ENCODE measurements around the gene GTF2H2.
"Not testable (repeated sequence)": the region's sequence is repeated elsewhere in the genome, so short reads cannot be mapped to it uniquely, and the experiment has no call there.

Gene GTF2H2

DNA sequence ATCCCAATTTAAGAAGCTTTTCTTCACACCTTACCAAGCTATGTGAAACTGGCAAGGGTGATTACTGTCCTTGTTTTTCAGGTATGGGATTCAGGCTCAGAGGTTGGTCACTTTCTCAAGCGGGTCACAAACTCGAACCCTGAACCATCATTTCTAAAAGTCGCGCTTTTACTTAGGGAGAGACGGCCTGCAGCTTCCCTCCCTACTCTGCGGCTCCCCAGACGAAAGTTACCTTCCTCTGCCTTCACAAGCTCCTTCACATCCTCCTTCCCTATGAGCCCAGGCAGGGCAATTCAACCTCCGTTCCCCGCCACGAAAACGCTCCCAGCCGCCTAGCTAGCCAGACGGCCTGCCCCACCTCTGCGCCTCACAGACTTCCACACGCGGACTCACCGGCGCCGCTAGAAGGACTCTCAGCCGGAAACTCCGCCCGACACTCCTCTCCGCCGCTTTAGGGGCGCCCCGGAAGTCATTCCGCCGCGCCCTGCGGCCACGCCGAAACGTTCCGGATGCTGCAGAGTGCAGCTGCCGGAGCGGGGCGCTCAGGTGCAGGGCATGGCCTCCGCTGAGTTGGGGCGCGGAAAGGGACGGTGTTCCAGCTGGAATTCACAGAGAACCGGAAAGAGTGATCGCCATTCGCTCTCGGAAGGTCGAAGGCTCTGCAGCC lies at the start of gene GTF2H2:
TSS of gene GTF2H2 (minus strand) at position 415 of the 667 bp plus-strand sequence. CDS start 4,913 bp downstream, outside the sequence.
- DNase-seq (ENCODE audit: low spot score), result not testable (repeated sequence)

DNA sequence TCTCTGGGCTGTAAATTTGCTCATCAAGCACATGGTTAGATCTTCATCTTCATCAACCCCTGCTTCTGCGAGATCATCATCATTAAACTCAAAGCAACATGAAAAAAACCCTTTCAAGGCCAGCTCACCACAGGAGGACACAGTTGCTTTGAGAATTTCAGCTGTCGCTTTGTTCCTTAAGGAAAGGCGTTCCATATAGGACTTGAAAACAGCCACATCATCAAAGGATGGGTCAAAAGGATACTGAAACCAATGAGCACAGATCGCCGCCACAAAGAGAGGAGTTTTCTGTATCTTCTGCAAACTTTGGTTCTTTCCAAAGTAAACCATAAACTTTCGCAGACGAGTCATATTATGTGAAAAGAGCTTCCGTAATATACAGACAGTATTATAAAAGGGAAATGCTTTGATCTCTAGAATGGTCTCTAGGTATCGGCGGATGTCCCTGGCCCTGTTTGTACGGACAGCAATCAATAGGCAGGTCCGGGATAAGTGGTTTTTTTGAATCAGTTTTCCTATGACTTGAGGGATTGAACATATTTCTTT lies 42.3 kb upstream of the GTF2H2 start:
- DNase-seq (ENCODE audit: low spot score), result not testable (repeated sequence)

- not testable (repeated sequence) for DNase-seq (ENCODE audit: low spot score)
Measured at GRCh38 chr5:71099996-71100395, 32.5 kb upstream of the GTF2H2 start.

DNA sequence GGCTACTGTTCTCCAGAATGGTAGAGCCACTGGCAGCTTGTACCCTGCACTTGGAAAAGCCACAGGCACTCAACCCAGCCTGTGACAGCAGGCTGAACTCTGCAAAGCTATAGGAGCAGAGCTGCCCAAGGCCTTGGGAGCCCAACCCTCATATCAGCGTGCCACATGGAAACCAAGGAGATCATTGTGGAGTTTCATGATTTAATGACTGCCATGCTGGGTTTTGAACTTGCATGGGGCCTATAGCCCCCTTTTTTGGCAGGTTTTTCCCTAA lies 30.4 kb upstream of the GTF2H2 start:
- DNase-seq (ENCODE audit: low spot score), result not testable (repeated sequence)

GRCh38 chr5:71097173-71097929 lies 29.9 kb upstream of the GTF2H2 start:
- DNase-seq (ENCODE audit: low spot score), result not testable (repeated sequence)

- DNase-seq (ENCODE audit: low spot score), result not testable (repeated sequence)
Measured at GRCh38 chr5:71089773-71090172, 22.3 kb upstream of the GTF2H2 start.

DNA sequence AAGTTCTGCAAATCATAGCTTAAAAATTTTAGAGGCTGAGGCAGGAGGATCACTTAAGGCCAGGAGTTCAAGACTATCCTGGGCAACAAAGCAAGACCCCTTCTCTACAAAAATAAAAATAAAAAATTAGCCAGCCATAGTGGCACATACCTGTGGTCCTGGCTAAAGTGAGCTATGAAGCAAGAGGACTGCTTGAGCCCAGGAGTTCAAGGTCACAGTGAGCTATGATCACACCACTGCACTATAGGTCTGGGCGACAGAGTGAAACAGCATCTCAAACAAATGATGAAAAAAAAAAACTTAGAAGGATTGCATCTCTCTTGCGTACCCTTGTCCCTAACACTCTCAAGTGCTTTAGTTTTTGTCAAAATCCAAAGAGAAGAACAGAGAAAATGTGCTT lies 21.3 kb upstream of the GTF2H2 start:
- not testable (repeated sequence) for DNase-seq (ENCODE audit: low spot score)

- not testable (repeated sequence) for DNase-seq (ENCODE audit: low spot score)
Measured at GRCh38 chr5:71086145-71086544, 18.7 kb upstream of the GTF2H2 start.

GRCh38 chr5:71084280-71085063 lies 17.0 kb upstream of the GTF2H2 start:
- DNase-seq (ENCODE audit: low spot score), result not testable (repeated sequence)

GRCh38 chr5:71082898-71083297 lies 15.4 kb upstream of the GTF2H2 start:
- not testable (repeated sequence) for DNase-seq (ENCODE audit: low spot score)

DNA sequence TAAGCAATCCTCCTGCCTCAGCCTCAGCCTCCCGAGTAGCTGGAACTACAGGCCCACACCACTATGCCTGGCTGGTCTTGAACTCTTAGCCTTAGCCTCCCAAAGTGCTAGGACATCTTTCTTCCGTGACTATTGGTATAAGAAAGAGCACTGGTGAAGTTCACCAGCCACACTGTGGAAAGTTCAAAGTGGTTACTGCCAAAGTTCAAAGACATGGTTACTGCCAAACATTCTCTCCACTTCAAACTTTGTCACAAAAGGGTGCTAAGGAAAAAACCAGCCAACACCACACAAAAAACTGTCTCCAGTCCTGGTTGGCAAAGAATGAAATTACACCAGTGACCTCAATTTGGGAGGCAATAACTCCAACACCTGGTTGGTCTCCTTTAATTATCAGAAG lies 14.9 kb upstream of the GTF2H2 start:
- not testable (repeated sequence) for DNase-seq (ENCODE audit: low spot score)

DNA sequence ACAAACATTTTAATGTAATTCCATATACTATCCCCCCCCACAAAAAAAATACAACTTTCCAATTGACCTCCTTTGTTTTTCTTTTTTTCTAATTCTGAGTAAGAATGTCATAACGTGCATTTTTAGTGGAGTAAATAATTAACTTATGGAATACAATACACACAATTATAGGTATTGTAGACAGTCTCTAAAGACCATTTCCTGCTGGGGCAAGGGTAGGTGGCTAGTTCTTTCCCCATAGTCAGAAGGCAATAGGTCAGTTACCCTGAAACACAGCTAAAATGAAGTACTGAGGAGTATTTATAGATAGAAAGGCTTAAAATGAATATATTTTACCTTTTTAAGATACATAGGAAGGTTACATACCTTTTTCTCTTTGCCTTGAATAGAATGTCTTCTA lies 6.2 kb downstream of the GTF2H2 start:
- not testable (repeated sequence) for DNase-seq (ENCODE audit: low spot score)

GRCh38 chr5:71059426-71059825 lies 8.1 kb downstream of the GTF2H2 start:
- DNase-seq (ENCODE audit: low spot score), result not testable (repeated sequence)

GRCh38 chr5:71044808-71045207 lies 22.7 kb downstream of the GTF2H2 start:
- not testable (repeated sequence) for DNase-seq (ENCODE audit: low spot score)

DNA sequence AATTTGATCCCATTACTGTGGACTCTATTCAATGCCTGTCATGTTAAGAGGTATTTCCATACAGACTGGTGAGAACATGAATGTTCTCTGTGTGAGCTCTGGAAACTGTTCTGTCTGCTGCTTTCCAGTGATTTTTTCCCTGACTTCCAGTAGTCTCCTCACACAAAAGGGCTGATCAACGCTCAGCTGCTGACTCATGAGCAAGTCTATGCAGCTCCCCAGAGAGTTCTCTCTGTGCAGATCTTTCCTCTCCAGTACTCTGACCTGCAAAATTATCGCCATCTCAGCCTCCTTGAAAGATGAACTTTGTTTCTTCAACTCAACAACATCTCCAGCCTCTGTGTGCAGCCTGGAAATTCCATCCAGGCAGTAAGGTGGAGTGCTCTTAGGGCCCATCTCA lies 23.3 kb downstream of the GTF2H2 start:
- DNase-seq (ENCODE audit: low spot score), result not testable (repeated sequence)

DNA sequence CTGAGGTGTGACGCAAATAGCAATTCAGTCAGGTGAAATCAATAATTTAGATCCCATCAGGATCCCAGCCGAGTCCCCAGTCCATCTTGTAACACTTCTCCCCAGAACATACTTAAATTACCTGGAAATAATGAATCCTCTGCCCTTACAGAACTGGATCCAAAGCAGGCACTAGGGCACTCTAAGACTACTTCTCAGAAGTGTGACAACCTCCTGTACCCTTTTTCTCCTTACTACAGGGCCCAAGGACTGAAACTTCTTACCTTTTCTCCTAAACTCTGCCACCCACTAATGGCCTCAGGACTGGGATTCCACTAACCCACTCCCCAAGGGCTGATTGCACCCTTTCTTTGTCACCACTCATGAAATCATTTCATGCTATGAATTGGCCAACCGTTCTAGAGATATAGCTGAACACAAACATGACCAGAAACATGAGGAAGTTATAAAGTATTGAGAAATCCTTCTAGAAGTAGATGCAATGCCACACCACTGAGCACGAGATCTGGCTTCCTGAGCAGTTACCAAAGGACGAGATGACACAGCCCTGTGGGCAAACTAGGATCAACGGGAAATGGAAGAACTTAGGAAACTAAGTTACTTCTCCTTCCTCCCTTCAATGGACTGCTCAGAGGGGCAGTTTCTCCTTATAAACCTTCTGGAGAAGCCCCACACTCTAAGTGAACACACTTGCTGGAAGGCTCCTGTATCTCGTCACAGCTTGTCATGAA lies 36.3 kb downstream of the GTF2H2 start:
- DNase-seq (ENCODE audit: low spot score), result not testable (repeated sequence)

DNA sequence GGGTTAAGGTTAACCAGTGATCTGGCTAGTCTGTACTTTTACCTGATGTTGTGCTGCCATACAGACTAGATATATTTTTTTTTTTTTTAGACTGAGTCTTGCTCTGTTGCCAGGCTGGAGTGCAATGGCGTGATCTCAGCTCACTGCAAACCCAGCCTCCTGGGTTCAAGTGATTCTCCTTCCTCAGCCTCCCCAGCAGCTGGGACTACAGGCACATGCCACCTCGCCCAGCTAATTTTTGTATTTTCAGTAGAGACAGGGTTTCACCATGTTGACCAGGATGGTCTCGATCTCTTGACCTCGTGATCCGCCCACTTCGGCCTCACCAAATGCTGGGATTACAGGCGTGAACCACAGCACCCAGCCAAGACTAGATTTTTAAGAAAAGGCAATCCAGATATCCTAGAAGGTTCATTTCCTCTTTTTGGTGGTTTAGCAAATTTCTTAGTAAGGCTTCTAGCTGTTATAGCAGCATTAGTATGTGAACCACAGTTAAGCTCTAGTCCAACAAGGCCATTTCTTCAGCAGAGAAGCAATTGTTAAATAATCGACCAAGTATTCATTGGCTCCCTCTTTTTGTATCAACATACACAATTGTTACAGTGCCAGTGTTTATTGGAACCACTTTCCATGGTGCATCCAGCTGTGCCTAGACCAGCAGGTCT lies 42.1 kb downstream of the GTF2H2 start, which contains the start of gene NAIP:
TSS of gene NAIP (minus strand) at position 51 of the 665 bp plus-strand sequence. CDS start 12,424 bp downstream, outside the sequence.
- DNase-seq (ENCODE audit: low spot score), result not testable (repeated sequence)

- DNase-seq (ENCODE audit: low spot score), result not testable (repeated sequence)
Measured at GRCh38 chr5:71020643-71021042, 46.8 kb downstream of the GTF2H2 start.

- not testable (repeated sequence) for DNase-seq (ENCODE audit: low spot score)
Measured at GRCh38 chr5:71018376-71019005, 49.0 kb downstream of the GTF2H2 start.

DNA sequence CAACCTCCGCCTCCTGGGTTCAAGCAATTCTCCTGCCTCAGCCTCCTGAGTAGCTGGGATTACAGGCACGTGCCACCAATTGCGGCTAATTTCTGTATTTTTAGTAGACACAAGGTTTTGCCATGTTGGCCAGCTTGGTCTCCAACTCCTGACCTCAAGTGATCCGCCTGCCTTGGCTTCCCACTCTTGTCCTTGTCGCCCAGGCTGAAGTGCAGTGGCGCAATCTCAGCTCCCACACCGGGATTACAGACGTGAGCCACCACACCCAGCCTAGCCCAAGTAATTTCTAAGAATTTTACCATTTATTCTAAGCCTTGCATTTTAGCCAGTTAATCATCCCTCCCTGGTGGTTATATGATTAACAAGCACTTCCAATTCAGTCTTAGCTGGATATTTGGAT lies 53.3 kb downstream of the GTF2H2 start:
- no peak for DNase-seq (ENCODE audit: low spot score)

Measured in SW480 (cell line).